NOMO-1 treated with DMSO at 0.1 percent for 48 hours (cell line): ENCODE results near the gene GPRC5A.

Experiments
- DNase-seq: peaks from one replicate; lab custom pipeline; 2025; ENCODE audit not compliant: unreplicated experiment; lab: John Stamatoyannopoulos, UW

GPRC5A gene

GRCh38 chr12:12909228-12909994 lies 18.0 kb downstream of the GPRC5A start:
- DNase-seq: peak; percentile 71

- DNase-seq: peak; percentile 35
Observed at GRCh38 chr12:12909995-12910420, 18.6 kb downstream of the GPRC5A start.

- no peak for DNase-seq
Observed at GRCh38 chr12:12912711-12913110, 21.3 kb downstream of the GPRC5A start.

- no peak for DNase-seq
Observed at GRCh38 chr12:12915656-12916055, 24.3 kb downstream of the GPRC5A start.

- peak; percentile 63 for DNase-seq
Observed at GRCh38 chr12:12916135-12916944, 25.0 kb downstream of the GPRC5A start.

GRCh38 chr12:12917517-12917916 lies 26.2 kb downstream of the GPRC5A start:
- DNase-seq: no peak

GRCh38 chr12:12918781-12919389 lies 27.5 kb downstream of the GPRC5A start:
- no peak for DNase-seq

GRCh38 chr12:12919666-12920435 lies 28.5 kb downstream of the GPRC5A start:
- DNase-seq: no peak

- DNase-seq: no peak
Observed at GRCh38 chr12:12922191-12922616, 30.8 kb downstream of the GPRC5A start.

GRCh38 chr12:12922978-12923377 lies 31.6 kb downstream of the GPRC5A start:
- no peak for DNase-seq

GRCh38 chr12:12924169-12924568 lies 32.8 kb downstream of the GPRC5A start:
- no peak for DNase-seq

GRCh38 chr12:12925388-12925787 lies 34.0 kb downstream of the GPRC5A start:
- DNase-seq: no peak

GRCh38 chr12:12926571-12927071 lies 35.3 kb downstream of the GPRC5A start:
- DNase-seq: no peak

GRCh38 chr12:12927211-12928079 lies 36.1 kb downstream of the GPRC5A start:
- DNase-seq: no peak

GRCh38 chr12:12929696-12930095 lies 38.3 kb downstream of the GPRC5A start:
- no peak for DNase-seq

GRCh38 chr12:12930633-12931219 lies 39.4 kb downstream of the GPRC5A start:
- DNase-seq: no peak

GRCh38 chr12:12933742-12934141 lies 42.4 kb downstream of the GPRC5A start:
- DNase-seq: no peak

- no peak for DNase-seq
Observed at GRCh38 chr12:12934556-12934955, 43.2 kb downstream of the GPRC5A start.

- DNase-seq: no peak
Observed at GRCh38 chr12:12936983-12937491, 45.7 kb downstream of the GPRC5A start.
